ENCODE measurements around the gene ZNF91.
"Not testable (repeated sequence)": the region's sequence is repeated elsewhere in the genome, so short reads cannot be mapped to it uniquely, and the experiment has no call there.

The ZNF91 gene

DNA sequence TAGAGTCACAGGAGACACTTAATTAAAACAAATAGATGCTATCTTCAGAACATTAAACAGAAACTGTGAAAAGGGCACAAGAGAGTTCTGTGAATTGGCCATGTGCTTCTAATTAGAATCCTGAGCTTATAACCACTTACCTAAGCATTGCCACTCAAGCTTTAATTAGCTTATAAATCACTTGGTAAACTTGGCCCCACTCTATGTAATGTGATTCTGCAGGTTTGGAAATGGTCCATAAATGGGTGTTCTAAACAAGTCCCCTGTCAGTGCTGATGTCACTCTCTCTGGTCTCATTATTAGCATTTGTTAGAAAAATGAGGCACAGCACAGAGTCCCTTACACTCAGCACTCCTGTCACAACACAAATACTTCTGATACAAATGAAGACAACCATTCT, 18.0 kb downstream of the ZNF91 start:
- Mint-ChIP-seq H3K9me3 (peaks cover 8% of the 10 kb centered on the region), H3K27me3 (no peaks in the 10 kb centered on the region), H3K36me3 (peaks cover 63% of the 10 kb centered on the region), H3K4me3 (no peak overlapping the region), H3K4me1 (peaks cover 15% of the 10 kb centered on the region), H3K27ac (no peak overlapping the region)

DNA sequence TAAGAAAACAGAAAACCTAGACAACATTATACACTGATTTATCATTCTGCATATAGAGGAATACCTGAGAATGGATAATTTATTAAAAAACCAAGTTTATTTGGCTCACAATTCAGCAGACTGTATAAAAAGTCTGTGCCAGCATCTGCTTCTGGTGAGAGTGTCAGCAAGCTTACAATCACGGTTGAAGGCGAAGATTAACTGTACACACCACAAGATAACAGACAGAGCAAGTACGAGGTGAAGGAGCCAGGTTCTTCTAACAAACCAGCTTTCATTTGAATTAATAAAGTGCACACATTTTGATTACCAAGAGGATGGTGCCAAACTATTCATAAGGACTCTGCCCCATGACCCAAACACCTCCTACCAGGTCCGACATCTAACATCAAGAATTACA, 28.8 kb downstream of the ZNF91 start:
- Mint-ChIP-seq H3K36me3 (peaks cover 53% of the 10 kb centered on the region), H3K27ac (no peak overlapping the region), H3K4me1 (no peaks in the 10 kb centered on the region), H3K9me3 (no peaks in the 10 kb centered on the region), H3K27me3 (no peaks in the 10 kb centered on the region), H3K4me3 (no peak overlapping the region)

DNA sequence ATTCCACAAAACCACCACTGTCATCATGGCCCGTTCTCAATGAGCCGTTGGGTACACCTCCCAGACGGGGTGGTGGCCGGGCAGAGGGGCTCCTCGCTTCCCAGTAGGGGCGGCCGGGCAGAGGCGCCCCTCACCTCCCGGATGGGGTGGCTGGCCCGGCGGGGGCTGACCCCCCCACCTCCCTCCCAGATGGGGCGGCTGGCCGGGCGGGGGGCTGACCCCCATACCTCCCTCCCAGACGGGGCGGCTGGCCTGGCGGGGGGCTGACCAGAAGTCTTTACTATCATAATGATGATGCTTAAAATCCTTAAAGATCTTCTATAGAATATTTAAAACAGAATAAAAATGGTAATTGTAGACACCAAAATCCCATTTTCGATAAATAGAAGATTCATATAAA, 29.2 kb downstream of the ZNF91 start:
- H3K4me3 Mint-ChIP-seq, H3K9me3 Mint-ChIP-seq, H3K4me1 Mint-ChIP-seq: not testable (repeated sequence)

DNA sequence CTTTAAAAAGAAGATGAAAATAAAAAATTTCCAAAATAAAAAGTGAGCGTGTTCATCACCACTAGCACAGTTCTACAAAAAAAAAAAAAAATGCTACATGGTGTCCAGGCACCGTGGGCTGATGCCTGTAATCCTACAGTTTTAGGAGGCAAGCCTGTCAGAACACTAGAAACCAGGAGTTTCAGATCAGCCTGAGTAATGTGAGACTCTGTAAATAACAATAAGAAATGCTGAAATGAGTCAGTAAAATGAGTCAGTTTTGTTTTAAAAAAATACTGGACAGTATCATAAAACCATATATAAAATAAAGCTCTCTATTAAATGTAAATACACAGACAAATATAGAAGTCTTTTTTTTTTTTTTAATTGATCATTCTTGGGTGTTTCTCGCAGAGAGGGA, 30.0 kb downstream of the ZNF91 start:
- H3K27me3 Mint-ChIP-seq = no peaks in the 10 kb centered on the region
- peaks cover 52% of the 10 kb centered on the region for H3K36me3 Mint-ChIP-seq
- H3K27ac Mint-ChIP-seq = no peak overlapping the region
- H3K4me1 Mint-ChIP-seq = no peaks in the 10 kb centered on the region
- no peak overlapping the region for H3K4me3 Mint-ChIP-seq
- no peaks in the 10 kb centered on the region for H3K9me3 Mint-ChIP-seq

More for the DNA sequence above, 29.2 kb downstream of the ZNF91 start:
- not testable (repeated sequence) for H3K27me3 Mint-ChIP-seq, H3K27ac Mint-ChIP-seq
- peaks cover 53% of the 10 kb centered on the region for H3K36me3 Mint-ChIP-seq

DNA sequence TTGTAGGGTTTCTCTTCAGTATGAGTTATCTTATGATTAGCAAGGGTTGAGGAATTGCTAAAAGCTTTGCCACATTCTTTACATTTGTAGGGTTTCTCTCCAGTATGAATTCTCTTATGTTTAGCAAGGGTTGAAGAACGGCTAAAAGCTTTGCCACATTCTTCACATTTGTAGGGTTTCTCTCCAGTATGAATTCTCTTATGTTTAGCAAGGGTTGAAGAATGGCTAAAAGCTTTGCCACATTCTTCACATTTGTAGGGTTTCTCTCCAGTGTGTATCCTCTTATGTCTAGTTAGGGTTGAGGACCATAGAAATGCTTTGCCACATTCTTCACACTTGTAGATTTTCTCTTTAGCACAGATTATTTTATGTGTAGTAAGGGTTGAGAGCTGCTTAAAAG, 33.4 kb downstream of the ZNF91 start:
- H3K27ac Mint-ChIP-seq, H3K27me3 Mint-ChIP-seq, H3K4me3 Mint-ChIP-seq, H3K9me3 Mint-ChIP-seq, H3K4me1 Mint-ChIP-seq: not testable (repeated sequence)
- peaks cover 60% of the 10 kb centered on the region for H3K36me3 Mint-ChIP-seq

DNA sequence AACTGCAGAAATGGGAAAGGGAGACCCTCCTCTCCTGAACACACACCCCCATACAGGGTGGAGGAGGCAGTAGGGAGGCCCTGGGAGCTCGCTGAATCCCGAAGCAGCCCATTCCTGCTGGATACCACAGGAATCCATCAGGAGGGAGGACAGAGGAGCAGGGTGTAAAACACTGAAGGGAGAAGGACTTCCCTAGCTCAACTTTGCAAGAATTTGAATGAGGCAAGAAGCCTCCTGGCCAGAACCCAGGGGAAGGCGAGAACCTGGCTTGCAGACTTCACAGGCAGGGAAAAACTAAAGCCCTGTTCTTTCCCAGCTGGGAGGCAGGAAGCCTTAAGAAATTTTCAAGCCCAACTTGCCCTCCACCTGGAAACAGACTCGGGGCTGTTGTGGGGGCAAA, 43.5 kb downstream of the ZNF91 start:
- peaks cover 45% of the 10 kb centered on the region for H3K9me3 Mint-ChIP-seq
- H3K4me1 Mint-ChIP-seq = peaks cover 25% of the 10 kb centered on the region
- peaks cover 82% of the 10 kb centered on the region for H3K36me3 Mint-ChIP-seq
- no peaks in the 10 kb centered on the region for H3K27me3 Mint-ChIP-seq
- H3K4me3 Mint-ChIP-seq = no peak overlapping the region
- no peak overlapping the region for H3K27ac Mint-ChIP-seq

DNA sequence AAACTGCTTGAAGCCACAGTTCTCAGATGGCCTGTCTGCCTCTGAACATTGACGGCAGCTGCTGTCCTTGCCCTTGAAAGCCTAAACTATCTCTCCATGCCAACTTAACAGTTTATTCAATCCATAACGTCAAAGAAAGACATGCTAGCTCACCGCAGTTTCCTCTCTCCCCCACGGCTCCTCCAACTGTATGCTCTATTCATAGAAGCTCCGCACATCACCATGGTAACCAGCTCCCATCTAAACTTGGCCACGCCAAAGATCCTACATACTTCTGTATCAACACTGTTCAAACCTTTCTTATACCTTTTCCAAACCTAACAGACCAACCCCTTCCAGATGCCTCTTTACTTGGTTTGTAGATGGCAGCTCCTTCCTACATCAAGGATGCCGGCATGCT, 48.6 kb downstream of the ZNF91 start:
- Mint-ChIP-seq H3K27me3 (no peaks in the 10 kb centered on the region), H3K4me3 (no peak overlapping the region), H3K9me3 (peaks cover 49% of the 10 kb centered on the region), H3K36me3 (peaks cover 82% of the 10 kb centered on the region), H3K27ac (no peak overlapping the region), H3K4me1 (peaks cover 25% of the 10 kb centered on the region)

DNA sequence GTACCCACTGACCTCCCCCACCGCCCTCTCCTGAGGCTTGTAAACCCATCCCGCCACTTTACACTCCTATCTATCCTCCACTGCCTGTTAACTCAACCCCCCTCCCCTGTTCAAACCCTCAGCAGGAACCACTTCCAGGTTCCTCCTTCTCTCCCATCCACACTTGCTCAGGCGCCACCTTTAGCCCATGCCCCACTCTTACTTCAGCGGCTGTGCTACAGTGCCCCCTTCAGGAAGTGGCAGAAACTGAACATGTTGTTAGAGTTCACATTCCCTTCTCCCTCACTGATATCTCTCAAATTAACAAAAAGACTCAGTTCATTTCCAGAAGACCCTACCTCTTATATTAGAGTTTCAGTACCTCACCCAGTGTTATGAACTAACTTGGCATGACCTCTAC, 49.4 kb downstream of the ZNF91 start:
- Mint-ChIP-seq H3K4me1 (peaks cover 25% of the 10 kb centered on the region), H3K27ac (no peak overlapping the region), H3K4me3 (no peak overlapping the region), H3K9me3 (peaks cover 51% of the 10 kb centered on the region), H3K27me3 (no peaks in the 10 kb centered on the region), H3K36me3 (peaks cover 77% of the 10 kb centered on the region)

DNA sequence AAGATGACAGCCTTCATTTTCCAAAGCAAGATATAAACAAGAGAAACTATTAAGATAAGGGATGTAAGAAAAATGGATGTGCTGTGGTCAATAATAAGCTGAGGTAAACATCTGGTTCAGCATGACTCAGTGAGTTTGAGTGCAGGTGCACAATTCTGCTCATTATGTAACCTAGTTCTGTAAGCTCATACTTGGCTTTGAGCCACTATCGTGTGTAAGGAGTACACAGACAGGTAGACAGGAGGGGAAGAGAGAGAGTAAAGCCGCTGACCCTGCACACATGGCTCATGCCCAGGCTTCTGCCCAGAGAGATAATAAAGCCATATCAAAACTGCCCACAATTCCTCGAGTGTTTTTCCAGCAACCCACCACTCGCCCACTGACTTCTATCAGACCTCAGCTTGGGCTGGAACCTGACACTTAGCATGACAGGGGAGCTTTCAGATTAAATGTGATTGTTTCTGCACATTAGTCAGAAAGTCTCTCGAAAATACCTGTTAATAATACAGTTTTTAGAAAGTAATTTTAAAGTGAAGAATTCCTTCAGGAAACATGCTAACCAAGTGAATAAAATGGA, 51.7 kb downstream of the ZNF91 start:
- Mint-ChIP-seq H3K4me1 (peaks cover 20% of the 10 kb centered on the region), H3K4me3 (no peak overlapping the region), H3K27me3 (no peaks in the 10 kb centered on the region), H3K9me3 (peaks cover 55% of the 10 kb centered on the region), H3K36me3 (peaks cover 76% of the 10 kb centered on the region), H3K27ac (no peak overlapping the region)

DNA sequence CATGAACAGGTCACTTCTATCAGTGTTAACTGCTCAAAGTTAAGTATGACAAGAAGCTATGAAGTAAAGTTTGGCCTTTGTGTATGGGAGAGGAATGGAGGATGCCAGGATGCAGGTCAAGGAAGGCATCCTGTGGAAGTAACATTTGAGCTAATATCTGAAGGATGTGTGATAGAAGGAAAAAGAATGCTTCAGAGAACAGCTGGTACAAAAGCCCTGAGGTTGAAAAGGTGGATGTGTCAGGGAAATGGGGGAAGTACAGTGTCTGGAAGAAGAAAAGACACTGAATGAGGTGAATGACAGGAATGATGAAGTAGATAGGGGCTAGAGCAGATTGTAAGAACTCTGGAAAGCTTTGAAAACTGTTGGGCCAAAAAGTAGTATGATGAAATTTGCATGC, 67.1 kb downstream of the ZNF91 start:
- no peak overlapping the region for H3K27ac Mint-ChIP-seq
- H3K4me3 Mint-ChIP-seq = no peak overlapping the region
- peaks cover 21% of the 10 kb centered on the region for H3K9me3 Mint-ChIP-seq
- no peaks in the 10 kb centered on the region for H3K4me1 Mint-ChIP-seq
- no peaks in the 10 kb centered on the region for H3K27me3 Mint-ChIP-seq
- peaks cover 33% of the 10 kb centered on the region for H3K36me3 Mint-ChIP-seq

DNA sequence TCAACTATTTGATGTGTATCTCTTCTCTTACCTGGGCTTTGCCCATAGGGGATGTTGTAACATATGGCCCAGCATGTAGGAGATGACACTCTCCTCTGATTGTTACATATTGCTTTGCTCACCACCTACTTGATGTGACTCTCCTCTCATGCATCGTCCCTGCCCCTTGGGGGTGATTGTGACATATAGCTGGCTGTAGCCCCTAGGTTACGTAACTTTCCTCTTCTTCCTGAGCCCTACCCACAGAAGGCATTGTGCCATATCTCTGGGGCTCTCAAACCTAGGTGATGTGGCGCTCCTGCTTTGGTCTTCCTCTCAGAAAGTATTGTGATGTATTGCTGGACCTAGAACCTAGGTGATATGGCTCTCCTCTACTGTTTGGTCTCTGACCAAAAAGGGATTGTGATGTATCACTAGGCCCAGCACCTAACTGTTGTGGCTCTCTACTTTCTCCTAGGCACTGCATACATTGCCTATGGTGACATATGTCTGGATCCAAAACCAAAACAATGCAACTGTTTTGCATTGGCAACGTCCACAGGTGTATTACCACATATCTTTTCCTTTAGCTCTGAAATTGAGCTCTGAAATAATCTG, 73.2 kb downstream of the ZNF91 start:
- H3K4me3 Mint-ChIP-seq = no peak overlapping the region

DNA sequence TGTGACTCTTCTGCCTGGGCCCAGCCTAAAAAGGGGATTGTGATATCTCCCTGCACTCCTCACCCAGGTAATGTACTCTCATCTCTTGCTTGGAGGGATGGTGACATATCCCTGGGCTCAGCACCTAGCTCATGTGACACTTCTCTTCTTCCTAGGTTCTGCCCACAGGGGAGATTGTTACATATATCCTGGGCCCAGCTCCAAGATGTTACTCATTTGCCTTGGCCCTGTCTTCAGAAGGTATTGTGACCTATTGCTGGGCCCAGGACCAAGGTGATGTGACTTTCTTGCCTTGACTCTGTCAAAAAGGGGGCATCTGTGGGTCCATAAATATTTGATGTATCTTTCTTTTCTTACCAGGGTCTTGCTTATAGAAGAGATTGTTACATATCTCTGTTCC, 73.9 kb downstream of the ZNF91 start:
- H3K27me3 Mint-ChIP-seq, H3K4me1 Mint-ChIP-seq, H3K4me3 Mint-ChIP-seq, H3K27ac Mint-ChIP-seq, H3K36me3 Mint-ChIP-seq: not testable (repeated sequence)
- H3K9me3 Mint-ChIP-seq = peaks cover 13% of the 10 kb centered on the region

More for the DNA sequence above, 73.2 kb downstream of the ZNF91 start:
- no peaks in the 10 kb centered on the region for H3K4me1 Mint-ChIP-seq
- H3K27me3 Mint-ChIP-seq = no peaks in the 10 kb centered on the region
- H3K27ac Mint-ChIP-seq = no peak overlapping the region
- peaks cover 10% of the 10 kb centered on the region for H3K36me3 Mint-ChIP-seq
- H3K9me3 Mint-ChIP-seq = peaks cover 13% of the 10 kb centered on the region

DNA sequence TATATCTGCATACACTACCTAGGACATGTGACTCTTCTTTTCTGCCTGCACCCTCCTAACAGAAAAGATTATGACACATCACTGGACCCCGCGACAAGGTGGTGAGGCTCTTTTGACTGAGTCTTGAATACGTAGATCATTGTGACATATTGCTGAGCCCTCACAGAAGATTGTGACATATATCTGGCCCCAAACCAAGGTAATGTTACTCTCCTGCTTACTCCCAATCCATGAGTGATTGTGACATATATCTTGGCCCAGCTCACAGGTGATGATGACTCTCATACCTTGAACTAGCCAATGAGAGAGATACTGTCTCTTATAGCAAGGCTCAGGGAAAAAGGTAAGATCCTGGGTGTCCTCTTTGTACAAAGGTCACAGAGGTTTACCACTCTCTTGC, 75.7 kb downstream of the ZNF91 start:
- not testable (repeated sequence) for H3K9me3 Mint-ChIP-seq, H3K27ac Mint-ChIP-seq, H3K27me3 Mint-ChIP-seq, H3K4me1 Mint-ChIP-seq, H3K36me3 Mint-ChIP-seq, H3K4me3 Mint-ChIP-seq

DNA sequence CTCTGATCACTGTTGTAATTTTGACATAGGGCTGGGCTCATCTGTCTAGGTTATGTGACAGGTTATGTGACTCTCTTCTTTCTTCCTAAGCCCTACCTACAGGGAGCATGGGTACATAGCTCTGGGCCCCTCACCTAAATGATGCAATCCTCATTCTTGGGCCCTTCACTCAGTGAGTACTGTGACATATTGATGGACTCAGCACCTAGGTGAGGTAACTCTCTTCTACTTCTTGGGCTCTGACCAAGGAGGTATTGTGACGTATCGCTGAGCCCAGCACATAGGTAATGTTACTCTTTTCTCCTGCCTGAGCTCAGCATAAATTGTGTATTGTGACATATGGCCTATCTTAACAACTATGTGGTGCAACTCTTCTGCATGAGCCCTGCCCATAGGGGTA, 76.3 kb downstream of the ZNF91 start:
- not testable (repeated sequence) for H3K4me3 Mint-ChIP-seq, H3K36me3 Mint-ChIP-seq, H3K27ac Mint-ChIP-seq, H3K27me3 Mint-ChIP-seq, H3K9me3 Mint-ChIP-seq, H3K4me1 Mint-ChIP-seq

DNA sequence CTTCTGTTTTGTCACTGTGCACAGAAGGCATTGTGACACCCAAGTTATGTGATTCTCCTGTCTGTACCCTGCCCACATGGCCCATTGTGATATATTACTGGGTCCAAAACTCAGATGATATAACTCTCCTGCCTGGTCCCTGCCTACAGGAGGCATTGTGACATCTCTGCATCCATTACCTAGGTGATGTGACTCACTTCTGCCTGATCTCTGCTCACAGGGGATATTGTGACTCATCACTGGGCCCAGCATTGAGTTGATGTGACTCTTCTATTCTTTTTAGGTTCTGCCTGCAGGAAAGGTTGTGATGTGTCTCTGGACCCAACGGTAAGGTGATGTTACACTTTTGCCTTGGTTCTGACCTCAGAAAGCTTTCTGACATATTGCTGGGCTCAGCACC, 77.1 kb downstream of the ZNF91 start:
- Mint-ChIP-seq H3K36me3 (no peaks in the 10 kb centered on the region), H3K4me1 (no peaks in the 10 kb centered on the region), H3K9me3 (peaks cover 7% of the 10 kb centered on the region), H3K27ac (no peak overlapping the region), H3K4me3 (no peak overlapping the region), H3K27me3 (no peaks in the 10 kb centered on the region)

DNA sequence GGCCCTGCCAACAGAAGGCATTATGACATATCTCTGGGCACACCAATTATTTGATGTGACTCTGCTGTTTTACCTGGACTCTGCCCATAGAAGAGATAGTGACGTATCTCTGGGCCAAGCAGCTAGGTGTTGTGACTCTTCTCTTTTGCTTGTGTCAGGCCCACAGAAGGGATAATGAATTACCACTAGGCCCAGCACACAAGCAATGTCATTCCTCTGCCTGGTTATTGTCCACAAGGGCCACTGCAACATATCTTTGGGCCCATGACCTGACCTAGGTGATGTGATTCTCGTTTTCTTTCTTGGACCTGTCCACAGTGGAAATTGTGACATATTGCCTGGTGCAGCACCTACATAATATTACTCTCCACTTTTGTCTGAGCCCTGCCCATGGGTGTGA, 80.0 kb downstream of the ZNF91 start:
- H3K27me3 Mint-ChIP-seq = no peaks in the 10 kb centered on the region

More for the DNA sequence above, 80.0 kb downstream of the ZNF91 start:
- no peaks in the 10 kb centered on the region for H3K4me1 Mint-ChIP-seq
- no peak overlapping the region for H3K27ac Mint-ChIP-seq
- no peaks in the 10 kb centered on the region for H3K36me3 Mint-ChIP-seq
- peaks cover 4% of the 10 kb centered on the region for H3K9me3 Mint-ChIP-seq
- no peak overlapping the region for H3K4me3 Mint-ChIP-seq

Measured in activated naive CD4-positive, alpha-beta T cell treated with anti-CD3 and anti-CD28 coated beads, Interleukin-2, amount 50 U/mL, for 24 hours (primary cell).